Panc1 (cell line): ENCODE measurements around the gene GGT5. TPM values are rescaled to one million over a fixed set of nuclear protein-coding genes. Genes with fewer than 3 reads are reported as not detected.

Experiments used
- ATAC-seq: fragments of 200-7000 bp; cut with Tn5 transposase; 2 replicates; pipeline ENCODE4 v1.9.1; 2020; ENCODE audit warnings: mild to moderate bottlenecking, moderate library complexity
- BruUV-seq: library from RNA; stranded (reverse); fragments of 400-500 nt; replicated peaks from 2 replicates; lab custom pipeline; 2021; lab: Mats Ljungman, UMichigan
- CTCF ChIA-PET: fragments of 300-600 bp; sonication (Branson Sonifier 250); formaldehyde crosslinking; loops from one replicate; lab custom pipeline; 2022; ENCODE audit warnings: antibody characterized with exemption; lab: Charles Lee
- POLR2A ChIA-PET: fragments of 300-600 bp; sonication (Branson Sonifier 250); formaldehyde crosslinking; loops from one replicate; lab custom pipeline; 2022; ENCODE audit warnings: antibody characterized with exemption; lab: Charles Lee
- DNase-seq: peaks from one replicate; pipeline ENCODE4 v3.0.0-alpha.2; 2010; ENCODE audit warnings: low read depth, low spot score
- H3K27ac ChIP-seq: 2 replicates; pipeline ENCODE4 v1.5.1; 2011; ENCODE audit warnings: mild to moderate bottlenecking, low read length, inconsistent platforms
- H3K27me3 ChIP-seq: fragments of 200-500 bp; sonication (Bioruptor generic); 2 replicates; pipeline ENCODE4 v1.6.0; 2014; ENCODE audit warnings: low read length, inconsistent platforms; ENCODE audit not compliant: control insufficient read depth, insufficient read depth
- H3K36me3 ChIP-seq: fragments of 200-500 bp; sonication (Bioruptor generic); 2 replicates; pipeline ENCODE4 v1.5.1; 2014; ENCODE audit warnings: inconsistent platforms, mild to moderate bottlenecking, low read length, moderate library complexity; ENCODE audit not compliant: control insufficient read depth, insufficient read depth
- H3K4me1 ChIP-seq: 2 replicates; pipeline ENCODE4 v1.5.1; 2011; ENCODE audit warnings: inconsistent platforms, mild to moderate bottlenecking, low read length, moderate library complexity; ENCODE audit not compliant: control insufficient read depth, insufficient read depth
- H3K4me3 ChIP-seq, 2 experiments: 2 replicates each; pipeline ENCODE4 v1.5.1; 2011 to 2012; ENCODE audit warnings: low read depth in 2 of 2, low read length in 2 of 2, mild to moderate bottlenecking in 2 of 2, inconsistent platforms in 1 of 2, moderate library complexity in 1 of 2
- H3K9me3 ChIP-seq: fragments of 200-500 bp; sonication (Bioruptor generic); 2 replicates; pipeline ENCODE4 v1.5.1; 2014; ENCODE audit warnings: low read depth, mild to moderate bottlenecking, inconsistent platforms, low read length, moderate library complexity; ENCODE audit not compliant: control insufficient read depth, insufficient read depth
- CTCF ChIP-seq: fragments of 450-650 bp; IDR thresholded peaks from 2 replicates; pipeline ENCODE4 v1.5.1; 2017; ENCODE audit warnings: mild to moderate bottlenecking
- POLR2AphosphoS5 ChIP-seq: IDR thresholded peaks from 2 replicates; pipeline ENCODE4 v1.6.1; 2012; ENCODE audit warnings: mild to moderate bottlenecking, low read depth, low read length, moderate library complexity
- SIN3A ChIP-seq: IDR thresholded peaks from 2 replicates; pipeline ENCODE4 v1.6.1; 2012; ENCODE audit warnings: low read depth, mild to moderate bottlenecking, low read length, moderate library complexity, borderline replicate concordance; ENCODE audit not compliant: insufficient read depth
- TCF7L2 ChIP-seq: IDR thresholded peaks from 2 replicates; pipeline ENCODE4 v1.6.1; 2011; ENCODE audit warnings: mild to moderate bottlenecking, low read depth, low read length, inconsistent platforms
- in situ Hi-C: cut with HindIII; loops from 2 replicates; pipeline ENCODE4 v1.10.0; 2016; ENCODE audit warnings: low sequenced_read_pairs, low pct_unique_long_range_greater_than_20kb
- intact Hi-C: fragments of 100-400 bp; cut with micrococcal nuclease; formaldehyde crosslinking; loops from one replicate; pipeline ENCODE4 v1.10.0; 2022; ENCODE audit not compliant: unreplicated experiment
- total RNA-seq: library from RNA; stranded (reverse); gene quantifications from one replicate; pipeline ENCODE4 v1.2.1, GENCODE V29; 2021; ENCODE audit not compliant: unreplicated experiment
- TF ChIP-seq, protein P1 (sequence below), 2 experiments: IDR thresholded peaks; 2 replicates each; pipeline ENCODE4 v1.6.1; 2011 to 2012; ENCODE audit warnings: low read depth in 2 of 2, control low read depth in 1 of 2, low read length in 1 of 2, mild to moderate bottlenecking in 1 of 2, moderate library complexity in 1 of 2; ENCODE audit not compliant: insufficient read depth in 1 of 2

The GGT5 gene
- total RNA-seq, 1 experiment from 2014 or later = 3.6 TPM

GRCh38 chr22:24191381-24191841 is 53.5 kb downstream of the GGT5 start:
- no TSS peak for BruUV-seq
- Histone ChIP-seq H3K27me3 (no peaks in the 10 kb centered on the region), H3K27ac (peak overlapping the region; percentile 62; the same call in 1 of the 2 replicates), H3K9me3 (no peaks in the 10 kb centered on the region), H3K4me1 (peaks cover 16% of the 10 kb centered on the region), H3K36me3 (no peaks in the 10 kb centered on the region), H3K4me3 (no peak overlapping the region)
- CTCF ChIA-PET = interaction anchor here (0.7 to 0.8 kb wide), 2 partner anchors 51 to 56 kb away, joined by 3 to 4 read pairs; no protein-coding TSS in a partner anchor
- POLR2A ChIA-PET = no interaction called here
- in situ Hi-C loops = no loop called here
- DNase-seq (no peak), ATAC-seq (no peak)
- intact Hi-C loops = no loop called here
- TF ChIP-seq, protein P1, sequence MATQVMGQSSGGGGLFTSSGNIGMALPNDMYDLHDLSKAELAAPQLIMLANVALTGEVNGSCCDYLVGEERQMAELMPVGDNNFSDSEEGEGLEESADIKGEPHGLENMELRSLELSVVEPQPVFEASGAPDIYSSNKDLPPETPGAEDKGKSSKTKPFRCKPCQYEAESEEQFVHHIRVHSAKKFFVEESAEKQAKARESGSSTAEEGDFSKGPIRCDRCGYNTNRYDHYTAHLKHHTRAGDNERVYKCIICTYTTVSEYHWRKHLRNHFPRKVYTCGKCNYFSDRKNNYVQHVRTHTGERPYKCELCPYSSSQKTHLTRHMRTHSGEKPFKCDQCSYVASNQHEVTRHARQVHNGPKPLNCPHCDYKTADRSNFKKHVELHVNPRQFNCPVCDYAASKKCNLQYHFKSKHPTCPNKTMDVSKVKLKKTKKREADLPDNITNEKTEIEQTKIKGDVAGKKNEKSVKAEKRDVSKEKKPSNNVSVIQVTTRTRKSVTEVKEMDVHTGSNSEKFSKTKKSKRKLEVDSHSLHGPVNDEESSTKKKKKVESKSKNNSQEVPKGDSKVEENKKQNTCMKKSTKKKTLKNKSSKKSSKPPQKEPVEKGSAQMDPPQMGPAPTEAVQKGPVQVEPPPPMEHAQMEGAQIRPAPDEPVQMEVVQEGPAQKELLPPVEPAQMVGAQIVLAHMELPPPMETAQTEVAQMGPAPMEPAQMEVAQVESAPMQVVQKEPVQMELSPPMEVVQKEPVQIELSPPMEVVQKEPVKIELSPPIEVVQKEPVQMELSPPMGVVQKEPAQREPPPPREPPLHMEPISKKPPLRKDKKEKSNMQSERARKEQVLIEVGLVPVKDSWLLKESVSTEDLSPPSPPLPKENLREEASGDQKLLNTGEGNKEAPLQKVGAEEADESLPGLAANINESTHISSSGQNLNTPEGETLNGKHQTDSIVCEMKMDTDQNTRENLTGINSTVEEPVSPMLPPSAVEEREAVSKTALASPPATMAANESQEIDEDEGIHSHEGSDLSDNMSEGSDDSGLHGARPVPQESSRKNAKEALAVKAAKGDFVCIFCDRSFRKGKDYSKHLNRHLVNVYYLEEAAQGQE (IDR thresholded peaks at IDR 0.05; ENCODE audit: insufficient read depth in 1 of 2, low read depth in 2 of 2, low read length in 1 of 2) = no peak
- TF ChIP-seq SIN3A (no peak), POLR2AphosphoS5 (no peak), CTCF (no peak), TCF7L2 (no peak)

- no peak overlapping the region for H3K4me3 ChIP-seq
- TF ChIP-seq POLR2AphosphoS5 = no peak
- TF ChIP-seq SIN3A = no peak
- TF ChIP-seq CTCF = no peak
- TF ChIP-seq, protein P1 (IDR thresholded peaks at IDR 0.05; ENCODE audit: insufficient read depth in 1 of 2, low read depth in 2 of 2, low read length in 1 of 2) = no peak
- no peak for TF ChIP-seq TCF7L2
- in situ Hi-C loops = no loop called here
- no peaks in the 10 kb centered on the region for H3K36me3 ChIP-seq
- peak overlapping the region; percentile 62 for H3K27ac ChIP-seq
- BruUV-seq = no TSS peak
- intact Hi-C loops = no loop called here
- ChIA-PET POLR2A (interaction anchor here (0.6 kb wide), 1 partner anchor 47 kb away, joined by 5 read pairs; no protein-coding TSS in a partner anchor), CTCF (interaction anchor here (0.6 to 2.0 kb wide), 5 partner anchors 22 to 135 kb away, joined by 3 to 19 read pairs (median 3); no protein-coding TSS in a partner anchor)
- DNase-seq (no peak), ATAC-seq (no peak)
- H3K4me1 ChIP-seq = peaks cover 16% of the 10 kb centered on the region
- no peaks in the 10 kb centered on the region for H3K9me3 ChIP-seq
- no peaks in the 10 kb centered on the region for H3K27me3 ChIP-seq
These were observed 54.2 kb downstream of the GGT5 start for GRCh38 chr22:24190596-24191208.
